Measurements from ENCODE around the gene KDM5B. TPM values are rescaled to one million over a fixed set of nuclear protein-coding genes. Genes with fewer than 3 reads are reported as not detected.
"Not testable (repeated sequence)": the region's sequence is repeated elsewhere in the genome, so short reads cannot be mapped to it uniquely, and the experiment has no call there.

Gene KDM5B
- total RNA-seq, 1 experiment from 2014 or later = 44.4 TPM

DNA sequence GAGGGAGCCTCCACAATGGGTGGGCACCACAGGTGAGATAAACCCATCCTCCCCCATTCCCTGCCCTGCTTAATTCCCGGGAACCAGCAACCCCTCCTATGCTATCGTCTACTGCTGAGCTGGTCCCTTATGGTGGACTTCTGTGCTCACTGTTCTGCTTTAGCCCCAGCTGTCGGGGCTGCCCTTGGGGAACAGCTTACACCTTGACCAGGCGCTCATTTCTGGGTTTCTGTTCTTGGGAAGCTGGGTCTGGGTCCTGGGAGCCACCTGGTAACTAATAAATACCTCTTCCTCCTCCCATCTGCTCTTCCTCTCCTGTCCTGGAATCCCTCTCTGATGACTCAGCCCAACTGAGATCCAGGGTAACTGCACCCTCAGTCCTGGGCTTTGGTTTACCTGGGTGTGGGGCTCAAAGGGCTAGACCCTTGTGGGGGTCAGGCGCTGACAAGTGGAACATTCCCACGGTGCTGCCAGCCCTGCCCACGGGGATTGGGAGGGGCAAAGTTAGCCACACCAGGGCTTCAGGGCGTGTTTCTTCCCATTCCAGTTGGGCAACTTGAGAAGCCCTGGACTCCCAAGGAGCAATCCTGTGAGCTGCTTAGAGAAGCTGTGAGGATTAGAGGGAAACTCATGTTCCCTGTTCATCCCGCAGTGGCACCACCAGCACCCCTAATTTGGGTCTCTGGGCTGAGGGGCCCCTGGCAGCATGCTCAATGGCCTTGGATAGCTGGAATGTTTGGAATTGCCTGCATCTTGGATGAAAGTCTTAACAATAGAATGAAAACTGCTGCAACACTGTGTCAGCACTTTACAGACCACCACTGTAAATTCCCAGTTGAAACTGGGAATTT is 4.2 kb upstream of the KDM5B start:
- no peak for DNase-seq (ENCODE audit: low read depth)

DNA sequence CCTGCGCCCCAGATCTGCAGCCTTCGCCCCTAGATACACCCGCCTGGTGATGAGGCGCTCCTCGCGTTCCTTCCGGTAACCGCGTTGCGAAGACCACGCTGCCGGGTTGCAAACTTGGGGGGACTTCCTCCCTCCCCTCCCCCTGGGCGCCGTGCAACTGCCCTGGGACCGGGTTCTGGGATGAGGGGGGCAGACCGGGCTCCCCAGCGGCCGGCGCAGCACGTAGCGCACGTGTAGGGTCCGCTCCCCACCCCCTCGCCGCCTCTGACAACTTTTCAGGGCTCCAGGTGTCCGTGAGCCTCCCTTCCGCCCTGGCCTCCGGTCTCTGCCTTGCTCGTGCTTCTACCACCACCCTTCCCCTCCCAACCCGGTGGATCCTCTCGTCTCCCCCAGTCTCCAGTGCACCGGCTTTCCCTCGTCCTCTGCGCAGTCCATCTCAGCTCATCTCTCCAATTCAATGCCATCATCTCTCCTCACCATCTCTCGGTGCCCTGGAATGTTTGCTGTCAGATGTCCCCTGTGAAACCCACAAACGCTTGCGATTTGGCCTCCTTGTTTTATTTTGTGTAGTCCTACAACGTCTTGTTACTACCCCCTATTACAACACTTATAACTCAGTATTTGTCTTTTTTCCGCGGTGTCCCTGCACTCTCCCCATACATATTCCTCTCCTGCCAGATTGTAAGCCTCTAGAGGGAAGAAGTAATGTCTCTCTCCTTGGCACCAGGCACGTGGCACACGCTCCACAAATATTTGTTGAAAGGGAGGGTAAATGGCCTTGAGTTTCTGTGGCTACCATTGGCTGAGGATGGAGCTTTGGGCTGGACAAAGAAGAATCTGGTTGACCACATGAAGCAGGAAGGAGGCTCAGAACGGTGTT is 3.3 kb upstream of the KDM5B start:
- DNase-seq (ENCODE audit: low read depth) = no peak

DNA sequence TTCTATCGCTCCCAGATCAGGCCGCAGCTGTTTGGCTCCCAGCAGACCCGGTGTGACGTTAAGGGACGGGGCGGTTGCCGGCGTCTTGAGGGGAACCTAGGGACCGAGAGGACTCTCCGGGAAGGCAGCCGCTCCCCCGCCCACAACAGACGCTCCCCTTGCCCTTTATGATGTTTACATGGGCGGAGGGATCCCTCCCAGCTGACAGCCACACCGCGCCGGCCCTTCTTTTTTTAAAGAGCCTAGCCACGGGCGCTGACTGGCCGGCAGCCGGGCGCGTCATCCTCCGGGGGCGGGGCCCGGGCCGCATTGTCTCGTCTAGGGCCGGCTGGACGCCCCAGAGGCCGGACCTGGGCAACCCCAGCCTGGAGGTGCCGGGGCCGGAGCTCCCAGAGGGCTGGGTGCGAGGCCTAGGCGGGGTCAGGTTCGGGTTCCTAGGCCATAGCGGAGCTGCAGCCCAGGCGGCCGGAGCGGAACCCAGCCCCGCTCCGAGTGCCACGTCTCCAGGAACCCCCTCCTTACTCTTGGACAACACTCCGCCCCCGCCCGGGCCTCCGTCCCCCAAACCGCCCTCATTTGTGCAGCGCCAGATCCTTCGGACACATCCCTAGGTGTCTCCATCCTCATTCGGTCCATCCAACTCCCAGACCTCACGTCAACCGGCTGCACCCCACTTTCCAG is 2.5 kb upstream of the KDM5B start, which contains the start of gene PCAT6:
Gene PCAT6, plus strand, starts transcription at position 340 of the 681 bp plus-strand sequence.
- peak; percentile 94 for DNase-seq (ENCODE audit: low read depth)

DNA sequence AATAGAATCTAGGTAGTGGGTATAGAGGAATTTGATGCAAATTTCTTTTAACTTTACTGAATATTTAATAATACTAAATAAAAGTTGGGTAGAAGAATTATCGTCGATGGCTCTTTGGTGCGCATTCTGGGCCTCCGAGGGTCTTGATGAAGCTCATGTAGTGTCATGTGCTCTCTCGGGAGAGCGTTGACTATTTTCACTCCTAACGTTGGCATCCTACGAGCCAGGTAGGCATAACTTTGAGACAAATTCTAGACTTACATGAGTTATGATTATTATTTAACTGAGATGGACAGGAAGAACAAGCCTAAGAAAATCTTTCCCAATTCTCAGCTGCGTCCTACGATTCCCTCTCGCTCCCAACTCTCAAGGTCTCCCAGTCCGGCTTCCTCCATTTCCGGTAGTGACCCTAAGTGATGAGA is 2.0 kb upstream of the KDM5B start:
- DNase-seq (ENCODE audit: low read depth) = no peak

DNA sequence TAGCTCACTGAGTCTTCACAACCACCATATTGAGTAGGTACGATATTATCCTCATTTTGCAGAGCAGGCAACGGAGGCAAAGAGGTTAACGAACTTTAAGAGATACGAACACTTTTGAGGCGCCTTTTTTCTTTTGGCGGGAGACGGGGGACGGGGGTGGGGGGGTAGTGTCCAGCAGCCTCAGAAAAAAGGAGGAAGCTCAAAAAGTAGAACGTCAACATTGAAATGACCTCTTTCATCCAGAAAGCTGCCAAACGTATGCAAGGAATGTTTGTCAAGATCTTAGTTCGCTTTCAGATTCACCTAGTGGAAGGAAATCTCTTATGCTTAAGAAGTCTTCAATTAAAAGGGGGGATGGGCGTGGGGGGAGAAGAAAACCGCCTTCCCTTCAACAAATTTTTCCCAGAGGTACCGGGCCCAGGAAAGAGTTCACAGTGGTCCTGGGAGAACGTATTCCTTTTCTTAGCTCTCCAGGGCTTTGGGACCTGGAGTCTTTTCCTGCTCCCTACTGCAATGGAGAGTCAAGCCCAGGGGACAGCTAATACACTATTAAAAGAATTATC is 1.5 kb upstream of the KDM5B start:
- no peak for DNase-seq (ENCODE audit: low read depth)

DNA sequence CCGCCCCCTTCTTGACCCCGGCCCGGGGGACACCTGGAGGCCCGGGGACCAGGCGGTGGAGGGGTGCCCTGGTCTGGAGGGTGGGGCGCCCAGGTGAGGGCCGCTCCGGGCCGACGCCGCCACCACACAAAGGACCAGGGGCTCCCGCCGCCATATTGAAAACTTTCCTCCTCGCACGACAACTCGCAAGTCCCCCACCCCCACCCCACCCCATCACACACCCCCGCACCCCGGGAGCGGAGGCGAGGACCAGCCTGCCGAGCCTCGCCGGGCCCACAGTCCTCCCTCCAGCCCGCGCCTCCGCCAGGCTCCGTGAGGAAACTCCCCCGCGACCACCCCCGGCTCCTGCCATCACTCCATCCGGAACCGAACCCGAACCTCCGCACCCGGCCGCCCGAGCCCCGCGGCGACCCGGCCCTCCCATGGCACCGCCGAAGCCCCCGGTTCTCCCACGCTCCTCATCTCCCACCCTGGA is 733 bp downstream of the KDM5B start:
- peak; percentile 54 for DNase-seq (ENCODE audit: low read depth)

DNA sequence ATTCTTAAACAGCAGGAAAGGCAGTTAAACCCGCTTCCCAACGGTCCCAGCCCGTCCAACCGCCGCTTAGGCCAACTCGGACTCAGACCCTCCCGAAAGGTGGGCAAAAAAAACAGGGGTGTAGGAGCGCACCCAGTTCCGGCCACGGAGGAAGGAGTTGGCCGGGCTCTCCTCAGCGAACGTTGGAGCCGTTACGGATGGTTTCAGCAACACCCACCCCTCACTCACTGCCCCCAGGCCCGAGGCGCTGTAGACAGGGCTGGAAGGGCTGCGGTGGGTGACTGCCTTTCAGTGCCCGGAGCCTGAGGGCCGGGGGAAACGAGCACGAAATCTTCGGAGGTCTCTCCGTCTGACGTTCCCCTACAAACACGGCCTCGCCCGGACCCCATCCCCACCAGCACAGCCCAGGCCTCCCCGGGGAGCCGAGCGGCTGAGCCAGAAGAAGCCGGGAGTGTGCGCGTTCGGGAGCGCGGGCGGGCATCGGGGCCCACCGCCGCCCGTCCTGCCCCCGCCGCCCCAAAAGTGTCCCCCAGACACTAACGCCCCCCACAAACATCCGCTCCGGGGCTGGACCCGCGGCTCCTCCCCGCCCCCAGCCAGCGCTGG is 1.3 kb downstream of the KDM5B start:
- DNase-seq (ENCODE audit: low read depth) = peak; percentile 51

DNA sequence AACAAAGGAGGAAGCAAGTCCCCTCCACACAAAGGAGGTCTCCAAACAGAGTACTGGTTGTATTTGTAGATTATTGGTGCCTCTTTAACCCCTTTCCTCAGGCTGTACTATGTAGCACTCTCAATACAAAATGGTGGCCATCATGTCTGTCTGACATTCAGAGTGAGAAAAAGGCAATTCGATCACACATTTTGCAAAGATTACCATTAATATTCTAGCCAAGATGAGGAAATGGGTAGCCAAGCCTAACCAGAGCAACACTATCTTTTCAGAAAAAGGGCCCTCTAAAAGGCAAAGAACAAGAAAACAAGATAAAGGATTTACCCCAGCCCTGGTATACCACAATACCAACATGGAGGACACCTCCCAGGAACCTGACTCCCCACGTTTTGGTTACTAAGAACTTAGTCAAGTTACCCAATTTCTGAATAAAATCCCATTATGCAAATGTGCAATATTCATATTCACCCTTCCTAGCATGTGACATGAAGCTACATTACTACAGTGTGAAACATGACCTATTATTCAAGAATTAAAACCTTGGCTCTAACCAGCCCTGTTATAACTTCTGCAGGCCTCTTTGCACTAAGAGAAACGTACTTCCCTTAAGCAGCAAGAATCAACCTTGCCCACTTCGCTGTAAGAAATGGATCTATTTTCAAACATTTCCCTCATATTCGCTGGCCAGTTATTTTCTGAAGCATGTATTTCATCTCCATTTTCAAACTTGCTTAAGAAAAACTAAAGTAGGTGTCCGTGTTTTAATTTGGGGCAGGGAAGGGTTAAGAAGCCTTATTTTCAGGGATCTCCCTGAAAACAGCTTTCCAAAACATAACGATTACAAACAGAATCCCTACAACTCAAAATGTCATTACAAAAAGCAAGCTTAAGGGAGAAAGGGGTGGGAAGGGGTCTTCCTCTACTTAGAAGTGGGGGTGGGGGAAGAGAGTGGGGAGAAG is 2.1 kb downstream of the KDM5B start:
- DNase-seq (ENCODE audit: low read depth) = no peak

DNA sequence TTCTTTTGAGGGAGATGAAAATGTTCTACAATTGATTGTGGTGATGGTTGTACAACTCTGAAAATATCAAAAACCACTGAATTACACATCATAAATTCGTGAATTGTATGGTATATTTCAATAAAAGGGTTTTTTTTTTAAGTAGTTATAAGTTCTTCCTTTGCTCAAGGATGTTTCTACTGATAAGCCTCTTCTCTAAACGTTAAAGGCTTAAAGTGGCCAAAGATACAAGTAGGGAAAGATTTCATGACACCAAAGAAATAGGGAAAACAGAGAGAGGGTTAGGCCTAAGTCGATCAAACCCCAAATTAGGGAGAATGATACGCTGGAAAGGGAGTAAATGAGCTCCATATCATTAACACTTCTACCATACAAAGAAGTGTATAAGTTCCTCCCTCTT is 4.1 kb downstream of the KDM5B start:
- no peak for DNase-seq (ENCODE audit: low read depth)

DNA sequence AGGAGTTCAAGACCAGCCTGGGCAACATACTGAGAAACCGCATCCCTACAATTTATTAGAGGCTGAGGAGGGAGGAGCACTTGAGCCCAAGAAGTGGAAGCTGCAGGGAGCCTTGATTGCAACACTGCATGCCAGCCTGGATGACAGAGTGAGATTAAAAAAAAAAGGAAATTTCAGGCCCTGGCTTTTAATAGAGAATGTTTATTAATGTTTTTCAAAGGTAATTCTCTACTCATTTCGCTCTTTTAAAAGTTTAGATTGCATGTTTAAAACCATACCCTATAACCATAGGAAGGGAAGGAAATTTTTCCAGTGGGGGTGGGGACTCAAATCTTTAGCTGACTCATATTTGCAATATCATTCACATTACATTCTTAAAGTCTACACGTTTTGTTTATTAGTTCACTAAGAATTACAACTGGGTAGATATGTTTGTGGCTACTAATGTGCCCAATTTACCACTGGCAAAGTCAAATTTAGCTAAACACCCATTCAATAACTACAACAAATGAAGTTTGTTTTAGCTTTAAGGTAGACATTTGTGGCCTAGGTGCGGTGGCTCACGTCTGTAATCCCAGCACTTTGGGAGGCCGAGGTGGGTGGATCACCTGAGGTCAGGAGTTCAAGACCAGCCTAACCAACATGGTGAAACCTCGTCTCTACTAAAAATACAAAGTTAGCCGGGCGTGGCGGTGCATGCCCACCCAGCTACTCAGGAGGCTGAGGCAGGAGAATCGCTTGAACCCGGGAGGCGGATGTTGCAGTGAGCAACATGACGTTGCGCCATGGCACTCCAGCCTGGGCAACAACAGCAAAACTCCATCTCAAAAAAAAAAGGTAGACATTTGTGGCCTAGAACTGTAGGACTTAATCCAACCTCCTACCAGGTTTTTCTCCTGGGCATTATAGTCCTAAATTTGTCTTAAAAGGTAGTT is 5.0 kb downstream of the KDM5B start:
- DNase-seq (ENCODE audit: low read depth) = peak; percentile 52

DNA sequence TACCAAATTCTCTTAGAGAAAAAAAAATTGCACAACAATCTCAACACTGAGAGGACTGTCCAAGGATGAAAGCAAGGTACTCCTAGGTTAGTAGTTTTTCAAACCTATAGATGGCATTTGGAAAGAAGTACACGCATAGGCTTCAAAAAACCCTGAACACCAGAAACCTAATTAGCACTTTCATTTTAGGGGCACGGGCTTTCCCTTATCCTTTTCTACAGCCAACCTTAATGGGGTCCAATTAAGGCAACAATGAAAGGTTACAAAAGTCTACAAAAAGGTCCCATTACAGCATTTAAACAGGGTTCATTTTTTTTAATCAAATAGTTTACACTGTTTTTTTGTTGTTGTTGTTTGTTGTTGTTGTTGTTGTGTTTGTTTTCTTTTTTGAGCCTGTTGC is 6.2 kb downstream of the KDM5B start:
- no peak for DNase-seq (ENCODE audit: low read depth)

DNA sequence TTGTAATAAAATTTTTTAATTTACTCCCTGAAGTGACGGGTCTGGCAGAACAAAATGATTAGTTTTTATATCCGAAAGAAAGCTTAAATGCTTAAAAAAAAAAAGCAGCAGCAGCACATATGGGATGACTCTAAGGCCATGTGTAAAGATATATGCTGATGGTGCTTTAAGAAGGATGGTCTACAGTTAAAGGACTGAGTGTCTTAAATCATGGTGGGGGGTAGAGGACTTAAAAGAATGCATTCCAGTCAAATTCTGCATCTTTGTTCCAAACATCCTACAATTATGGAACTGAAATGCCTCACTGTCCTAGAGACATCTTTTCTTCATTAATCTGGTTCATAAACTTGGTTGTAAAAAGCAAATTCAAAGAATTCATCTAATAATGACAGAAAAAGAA is 7.0 kb downstream of the KDM5B start:
- DNase-seq (ENCODE audit: low read depth) = no peak

DNA sequence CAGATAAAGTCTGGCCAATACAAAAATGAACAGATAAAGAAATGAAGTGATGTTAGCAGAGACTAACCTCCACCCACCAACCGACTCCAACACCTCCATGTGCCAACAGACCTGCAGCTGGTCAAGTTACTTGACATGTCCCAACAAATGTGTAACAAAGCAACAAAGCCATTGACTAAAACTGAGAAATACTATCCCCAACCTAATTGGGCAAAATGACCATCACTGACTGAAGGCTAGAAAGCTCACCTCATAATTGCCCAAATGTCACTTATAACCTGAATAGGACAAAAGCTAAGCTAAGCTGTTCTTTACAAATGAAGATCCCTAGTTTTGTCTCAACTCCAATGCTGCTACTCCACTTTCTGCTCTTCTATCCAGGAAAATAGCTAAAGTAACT is 7.5 kb downstream of the KDM5B start:
- no peak for DNase-seq (ENCODE audit: low read depth)

DNA sequence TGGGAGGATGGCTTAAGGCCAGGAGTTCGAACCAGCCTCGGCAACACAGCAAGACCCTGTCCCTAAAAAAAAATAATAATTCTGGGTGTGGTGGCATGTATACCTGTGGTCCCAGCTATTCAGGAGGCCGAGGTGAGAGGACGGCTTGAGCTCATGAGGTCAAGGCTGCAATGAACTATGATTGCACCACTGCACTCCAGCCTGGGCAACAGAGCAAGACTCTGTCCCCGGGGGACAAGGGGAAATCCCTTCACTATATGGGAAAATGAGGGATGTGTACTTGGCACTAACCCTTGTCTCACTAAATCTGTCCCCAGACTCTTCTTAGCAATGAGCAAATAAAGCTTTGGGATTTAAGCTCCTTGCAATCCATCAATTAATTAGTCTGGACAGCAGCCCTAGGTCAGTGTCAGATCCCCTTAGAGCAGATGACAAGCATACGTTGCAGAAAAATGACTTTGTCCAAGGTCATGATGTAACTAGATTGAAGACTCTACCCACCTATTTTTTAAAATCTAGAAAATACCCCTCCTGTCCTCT is 9.4 kb downstream of the KDM5B start:
- DNase-seq (ENCODE audit: low read depth) = no peak

DNA sequence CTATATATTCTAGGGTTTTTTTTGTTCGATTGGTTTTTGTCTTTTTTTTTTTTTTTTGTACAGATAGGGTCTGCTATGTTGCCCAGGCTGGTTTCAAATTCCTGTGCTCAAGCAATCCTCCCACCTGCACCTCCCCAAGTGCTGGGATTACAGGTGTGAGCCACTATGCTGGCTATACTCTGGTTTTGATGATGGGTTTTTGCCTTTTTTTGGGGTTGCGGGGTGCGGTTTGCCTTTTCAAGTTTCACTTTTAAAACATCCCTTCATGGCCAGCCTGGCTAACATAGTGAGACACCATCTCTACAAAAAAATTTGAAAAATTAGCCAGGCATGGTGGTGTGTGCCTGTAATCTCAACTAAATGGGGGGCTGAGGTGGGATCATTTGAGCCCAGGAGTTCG is 10.0 kb downstream of the KDM5B start:
- no peak for DNase-seq (ENCODE audit: low read depth)

DNA sequence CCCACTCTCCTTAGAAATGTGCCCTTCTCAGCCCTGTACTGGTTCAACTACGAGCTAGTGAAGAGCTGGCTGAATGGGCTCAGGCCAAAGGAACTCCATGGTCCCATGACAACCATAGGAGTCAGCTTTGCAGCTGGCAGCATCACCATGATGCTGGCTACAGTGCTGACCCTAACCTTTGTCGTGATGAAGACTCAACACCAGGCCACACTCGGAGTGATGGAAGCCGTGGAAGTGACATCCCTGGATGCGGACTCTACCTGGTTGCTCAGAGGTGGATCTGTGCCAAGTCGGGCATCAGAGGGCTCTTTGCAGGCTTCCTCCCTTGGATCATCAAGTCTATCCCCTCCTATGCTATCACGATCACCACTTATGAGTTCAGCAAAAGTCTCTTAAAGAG is 11.6 kb downstream of the KDM5B start:
- DNase-seq (ENCODE audit: low read depth) = no peak

DNA sequence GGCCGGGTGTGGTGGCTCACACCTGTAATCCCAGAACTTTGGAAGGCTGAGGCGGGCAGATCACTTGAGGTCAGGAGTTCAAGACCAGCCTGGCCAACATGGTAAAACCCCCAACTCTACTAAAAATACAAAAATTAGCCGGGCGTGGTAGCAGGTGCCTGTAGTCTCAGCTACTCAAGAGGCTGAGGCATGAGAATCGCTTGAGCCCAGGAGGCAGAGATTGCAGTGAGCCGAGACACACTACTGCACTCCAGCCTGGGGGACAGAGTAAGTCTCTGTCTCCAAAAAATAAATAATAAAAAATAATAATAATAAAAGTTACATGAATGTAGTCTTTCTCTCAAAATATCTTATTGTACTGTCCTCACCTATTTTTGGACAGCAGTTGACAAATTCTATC is 13.3 kb downstream of the KDM5B start:
- not testable (repeated sequence) for DNase-seq (ENCODE audit: low read depth)

DNA sequence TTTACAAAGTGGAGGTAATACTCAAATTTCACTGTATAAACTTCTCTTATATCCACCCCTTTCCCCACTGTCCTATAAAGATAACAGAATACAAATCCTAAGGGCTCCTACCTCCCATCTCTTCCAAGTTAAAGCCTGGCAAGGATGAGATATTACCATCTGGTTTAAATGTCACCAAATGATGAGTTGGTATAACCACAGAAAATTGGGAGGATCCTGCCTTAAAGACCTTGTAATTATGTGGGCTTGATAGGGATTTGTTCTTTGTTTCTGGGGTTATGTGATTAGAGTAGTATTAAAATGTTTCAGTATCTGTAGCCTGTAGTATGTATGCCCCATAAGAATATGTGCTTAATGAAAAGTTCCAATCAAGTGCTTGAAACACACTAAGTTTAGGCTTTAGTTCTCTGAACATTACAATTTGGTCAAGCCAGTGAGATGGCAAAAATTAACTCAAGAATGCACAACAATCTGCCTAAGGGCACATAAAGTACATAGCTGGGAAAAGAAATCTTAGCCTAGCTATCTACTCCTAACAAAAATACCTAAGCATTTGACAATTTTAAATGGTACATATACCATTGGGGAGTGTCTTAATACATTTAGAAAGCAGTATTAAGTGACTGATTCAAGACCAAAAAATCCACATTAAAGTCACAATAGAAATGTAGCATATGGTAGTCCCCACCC is 14.0 kb downstream of the KDM5B start:
- no peak for DNase-seq (ENCODE audit: low read depth)
